ENCODE measurements around the gene UXS1. TPM values are rescaled to one million over a fixed set of nuclear protein-coding genes. Genes with fewer than 3 reads are reported as not detected.

UXS1 gene
- polyA plus RNA-seq, 1 donor: 30.0 TPM

GRCh38 chr2:106129150-106129549 lies 65.0 kb downstream of the UXS1 start:
- no peak for DNase-seq

GRCh38 chr2:106127776-106128268 lies 66.3 kb downstream of the UXS1 start:
- no peak for DNase-seq

GRCh38 chr2:106127282-106127771 lies 66.8 kb downstream of the UXS1 start:
- DNase-seq: peak; percentile 30

- DNase-seq: no peak
Observed at GRCh38 chr2:106126705-106127281, 67.3 kb downstream of the UXS1 start.

- DNase-seq: no peak
Observed at GRCh38 chr2:106126295-106126694, 67.8 kb downstream of the UXS1 start.

- no peak for DNase-seq
Observed at GRCh38 chr2:106124905-106125549, 69.1 kb downstream of the UXS1 start.

- no peak for DNase-seq
Observed at GRCh38 chr2:106124106-106124756, 69.9 kb downstream of the UXS1 start.

GRCh38 chr2:106122157-106122556 lies 71.9 kb downstream of the UXS1 start:
- DNase-seq: no peak

- DNase-seq: no peak
Observed at GRCh38 chr2:106120432-106120831, 73.7 kb downstream of the UXS1 start.

- DNase-seq: no peak
Observed at GRCh38 chr2:106119074-106119473, 75.0 kb downstream of the UXS1 start.

- DNase-seq: no peak
Observed at GRCh38 chr2:106117882-106118684, 76.0 kb downstream of the UXS1 start.

GRCh38 chr2:106117347-106117746 lies 76.8 kb downstream of the UXS1 start:
- DNase-seq: no peak

GRCh38 chr2:106116248-106116647 lies 77.9 kb downstream of the UXS1 start:
- DNase-seq: no peak

- no peak for DNase-seq
Observed at GRCh38 chr2:106115665-106116064, 78.4 kb downstream of the UXS1 start.

- DNase-seq: no peak
Observed at GRCh38 chr2:106115250-106115649, 78.9 kb downstream of the UXS1 start.

GRCh38 chr2:106114166-106114565 lies 79.9 kb downstream of the UXS1 start:
- DNase-seq: no peak

- DNase-seq: no peak
Observed at GRCh38 chr2:106113361-106113966, 80.6 kb downstream of the UXS1 start.

GRCh38 chr2:106111882-106112571 lies 82.1 kb downstream of the UXS1 start:
- DNase-seq: no peak

GRCh38 chr2:106109675-106110424 lies 84.3 kb downstream of the UXS1 start:
- DNase-seq: no peak

- no peak for DNase-seq
Observed at GRCh38 chr2:106108791-106109190, 85.3 kb downstream of the UXS1 start.

GRCh38 chr2:106108351-106108750 lies 85.8 kb downstream of the UXS1 start:
- DNase-seq: no peak

Measured in hindlimb muscle (tissue), 1 donor.